ENCODE measurements around the gene COP1. TPM values are rescaled to one million over a fixed set of nuclear protein-coding genes. Genes with fewer than 3 reads are reported as not detected.

Gene COP1
- total and polyA plus RNA-seq, 2 of the 13 experiments (the other 11 are each of a cell fraction or from before 2014, with no cell fraction given), result 20.5 to 51.3 TPM

DNA sequence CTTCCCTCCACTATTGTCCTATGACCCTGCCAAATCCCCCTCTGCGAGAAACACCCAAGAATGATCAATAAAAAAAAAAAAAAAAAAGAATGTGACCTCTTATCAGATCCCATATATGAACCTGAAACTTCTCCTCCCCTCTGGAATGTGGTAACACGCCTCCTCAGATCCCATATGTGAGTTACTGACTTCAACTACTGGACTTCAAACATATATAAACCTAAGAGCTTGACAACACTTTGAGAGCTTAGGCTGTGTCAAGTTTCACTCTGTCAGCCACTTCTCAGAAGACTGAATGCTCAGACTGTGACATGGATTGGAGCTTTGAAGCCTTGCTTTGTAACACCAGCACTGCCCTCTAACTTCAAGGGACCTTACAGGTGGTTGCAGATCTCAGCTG is 148.4 kb downstream of the COP1 start (continued):
- TF ChIP-seq PITX1 (CRISPR knock-in tag; IDR thresholded peaks at IDR 0.05), result 0 out of 2 replicates have a peak, but pooled peaks have one; percentile 43
- TF ChIP-seq ELF4 (CRISPR knock-in tag; IDR thresholded peaks at IDR 0.05; ENCODE audit: borderline replicate concordance), result no peak
- TF ChIP-seq STAT5B (CRISPR knock-in tag; IDR thresholded peaks at IDR 0.05), result no peak
- no peak for TF ChIP-seq CHD2 (IDR thresholded peaks at IDR 0.05; ENCODE audit: low read depth, low read length)
- no peak for TF ChIP-seq ZNF432 (CRISPR knock-in tag; IDR thresholded peaks at IDR 0.05; ENCODE audit: borderline replicate concordance)
- no peak for TF ChIP-seq KLF16 (CRISPR knock-in tag; IDR thresholded peaks at IDR 0.05)
- TF ChIP-seq ZMYM4 (CRISPR knock-in tag; IDR thresholded peaks at IDR 0.05), result 0 out of 2 replicates have a peak, but pooled peaks have one; percentile 33
- TF ChIP-seq ZNF337 (CRISPR knock-in tag; IDR thresholded peaks at IDR 0.05; ENCODE audit: borderline replicate concordance, low read depth), result no peak
- peak; percentile 40; the same call in 1 of the 2 replicates for TF ChIP-seq SOX5 (CRISPR knock-in tag; IDR thresholded peaks at IDR 0.05; ENCODE audit: borderline replicate concordance)
- no peak for TF ChIP-seq ZFP36L2 (CRISPR knock-in tag; IDR thresholded peaks at IDR 0.05)
- TF ChIP-seq ZNF75D (CRISPR knock-in tag; IDR thresholded peaks at IDR 0.05; ENCODE audit: borderline replicate concordance), result no peak
- TF ChIP-seq NFE2 (CRISPR knock-in tag; IDR thresholded peaks at IDR 0.05), result no peak

DNA sequence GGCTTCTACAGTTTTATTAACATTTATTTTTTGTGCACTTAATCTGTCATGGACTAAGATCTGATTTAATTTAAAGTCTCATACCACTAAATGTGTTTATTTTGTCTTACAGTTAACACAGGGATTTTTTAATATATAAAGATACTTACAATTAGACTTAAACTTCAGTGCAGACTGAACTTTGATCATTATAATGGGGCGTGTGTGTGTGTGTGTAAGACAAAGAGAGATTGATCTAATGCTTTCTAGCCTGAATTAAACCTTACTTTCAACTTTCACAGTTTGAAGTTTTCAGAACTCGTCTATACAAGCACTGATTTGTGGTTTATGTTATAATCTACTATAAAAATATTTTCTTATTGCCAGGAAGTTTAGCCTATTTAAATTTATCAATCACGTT is 150.8 kb downstream of the COP1 start:
- H3K4me2 ChIP-seq (ENCODE audit: low read depth, low read length), result no peak overlapping the region
- H3K4me1 ChIP-seq (ENCODE audit: insufficient read depth, low read length), result peaks cover 24% of the 10 kb centered on the region
- WGBS (ENCODE audit: low lambda C conversion rate), result 90% methylated on average over 3 of the region's 3 CpGs
- no peaks in the 10 kb centered on the region for H3K27me3 ChIP-seq (ENCODE audit: control insufficient read depth in 1 of 2, insufficient read depth in 2 of 2, low read length in 2 of 2)
- no peaks in the 10 kb centered on the region for H3K36me3 ChIP-seq (replicated peaks in 1 of 2; ENCODE audit: control insufficient read depth in 1 of 2, insufficient read depth in 2 of 2, low read length in 2 of 2)
- no peak overlapping the region for H3K4me3 ChIP-seq (replicated peaks in 1 of 3; ENCODE audit: insufficient read depth in 1 of 3, low read depth in 2 of 3, low read length in 3 of 3)
- no peaks in the 10 kb centered on the region for H3K9me3 ChIP-seq (ENCODE audit: low read length)
- no peaks in the 10 kb centered on the region for H4K20me1 ChIP-seq (ENCODE audit: insufficient read depth, low read length)
- in situ Hi-C loops (cut with HindIII; ENCODE audit: extremely low pct_ligation_motif_present, low pct_unique_long_range_greater_than_20kb) (loop anchor here (25.0 kb wide), 2 partner anchors 694 to 894 kb away; no protein-coding TSS in a partner anchor), intact Hi-C loops (cut with micrococcal nuclease; ENCODE audit: unreplicated experiment) (no loop called here)
- H2AFZ ChIP-seq (ENCODE audit: low read length), result no peak overlapping the region
- H3K27ac ChIP-seq (ENCODE audit: extremely low read length, insufficient read depth, low read length), result no peak overlapping the region
- POLR2A ChIA-PET, result no interaction called here
- FAIRE-seq (no peak), DNase-seq (ENCODE audit: low spot score) (peak; percentile 3), ATAC-seq (no peak)
- TF ChIP-seq ZFYVE20 (CRISPR knock-in tag; IDR thresholded peaks at IDR 0.05; ENCODE audit: borderline replicate concordance, low read depth), result no peak
- no peak for TF ChIP-seq ELF1 (CRISPR knock-in tag; IDR thresholded peaks at IDR 0.05)
- TF ChIP-seq ZNF30 (CRISPR knock-in tag; IDR thresholded peaks at IDR 0.05), result no peak
- TF ChIP-seq KAT2B (IDR thresholded peaks at IDR 0.05; ENCODE audit: borderline replicate concordance, low read depth, low read length), result no peak
- no peak for TF ChIP-seq ZNF430 (CRISPR knock-in tag; IDR thresholded peaks at IDR 0.05)
- TF ChIP-seq STAG1 (CRISPR knock-in tag; IDR thresholded peaks at IDR 0.05), result no peak
- no peak for TF ChIP-seq CEBPG (CRISPR knock-in tag; IDR thresholded peaks at IDR 0.05)
- TF ChIP-seq SRSF9 (IDR thresholded peaks at IDR 0.05; ENCODE audit: borderline replicate concordance, insufficient read depth, low read depth, low read length, poor library complexity, severe bottlenecking), result no peak
- TF ChIP-seq, protein P1, sequence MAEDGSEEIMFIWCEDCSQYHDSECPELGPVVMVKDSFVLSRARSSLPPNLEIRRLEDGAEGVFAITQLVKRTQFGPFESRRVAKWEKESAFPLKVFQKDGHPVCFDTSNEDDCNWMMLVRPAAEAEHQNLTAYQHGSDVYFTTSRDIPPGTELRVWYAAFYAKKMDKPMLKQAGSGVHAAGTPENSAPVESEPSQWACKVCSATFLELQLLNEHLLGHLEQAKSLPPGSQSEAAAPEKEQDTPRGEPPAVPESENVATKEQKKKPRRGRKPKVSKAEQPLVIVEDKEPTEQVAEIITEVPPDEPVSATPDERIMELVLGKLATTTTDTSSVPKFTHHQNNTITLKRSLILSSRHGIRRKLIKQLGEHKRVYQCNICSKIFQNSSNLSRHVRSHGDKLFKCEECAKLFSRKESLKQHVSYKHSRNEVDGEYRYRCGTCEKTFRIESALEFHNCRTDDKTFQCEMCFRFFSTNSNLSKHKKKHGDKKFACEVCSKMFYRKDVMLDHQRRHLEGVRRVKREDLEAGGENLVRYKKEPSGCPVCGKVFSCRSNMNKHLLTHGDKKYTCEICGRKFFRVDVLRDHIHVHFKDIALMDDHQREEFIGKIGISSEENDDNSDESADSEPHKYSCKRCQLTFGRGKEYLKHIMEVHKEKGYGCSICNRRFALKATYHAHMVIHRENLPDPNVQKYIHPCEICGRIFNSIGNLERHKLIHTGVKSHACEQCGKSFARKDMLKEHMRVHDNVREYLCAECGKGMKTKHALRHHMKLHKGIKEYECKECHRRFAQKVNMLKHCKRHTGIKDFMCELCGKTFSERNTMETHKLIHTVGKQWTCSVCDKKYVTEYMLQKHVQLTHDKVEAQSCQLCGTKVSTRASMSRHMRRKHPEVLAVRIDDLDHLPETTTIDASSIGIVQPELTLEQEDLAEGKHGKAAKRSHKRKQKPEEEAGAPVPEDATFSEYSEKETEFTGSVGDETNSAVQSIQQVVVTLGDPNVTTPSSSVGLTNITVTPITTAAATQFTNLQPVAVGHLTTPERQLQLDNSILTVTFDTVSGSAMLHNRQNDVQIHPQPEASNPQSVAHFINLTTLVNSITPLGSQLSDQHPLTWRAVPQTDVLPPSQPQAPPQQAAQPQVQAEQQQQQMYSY (CRISPR knock-in tag; IDR thresholded peaks at IDR 0.05), result no peak
- TF ChIP-seq RELA (CRISPR knock-in tag; IDR thresholded peaks at IDR 0.05), result no peak
- TF ChIP-seq RFX1 (IDR thresholded peaks at IDR 0.05), result no peak
- no peak for TF ChIP-seq IRX3 (CRISPR knock-in tag; IDR thresholded peaks at IDR 0.05; ENCODE audit: borderline replicate concordance, low read depth)
- BruUV-seq (replicated peaks), result no TSS peak
- H3K9ac ChIP-seq (ENCODE audit: insufficient read depth, low read depth, low read length), result no peak overlapping the region
- H3K79me2 ChIP-seq (ENCODE audit: insufficient read depth, low read length), result no peaks in the 10 kb centered on the region
- CTCF ChIA-PET (ENCODE audit: low intra/inter-chr PET ratio, low total read pairs), result no interaction called here

Data from HepG2 (cell line).